ENCODE measurements around the gene KIFC1.

GRCh38 chr6:33359331-33359730 is 32.3 kb upstream of the KIFC1 start:
- TF ChIP-seq ZNF140 (CRISPR knock-in tag; IDR thresholded peaks at IDR 0.05), result no peak
- TF ChIP-seq ATF7 (IDR thresholded peaks at IDR 0.05), result no peak
- TF ChIP-seq NR1H2 (CRISPR knock-in tag; IDR thresholded peaks at IDR 0.05), result no peak
- TF ChIP-seq POLR2AphosphoS5 (IDR thresholded peaks at IDR 0.05; ENCODE audit: control insufficient read depth, insufficient read depth, low read depth, low read length), result no peak
- TF ChIP-seq BACH1 (tag; IDR thresholded peaks at IDR 0.05), result no peak
- TF ChIP-seq KDM1A (IDR thresholded peaks at IDR 0.05), result no peak
- TF ChIP-seq JUND (IDR thresholded peaks at IDR 0.05; ENCODE audit: borderline replicate concordance, low read depth, low read length), result no peak
- no peak for TF ChIP-seq JUND (tag; IDR thresholded peaks at IDR 0.05; ENCODE audit: borderline replicate concordance, low read depth, low read length)
- TF ChIP-seq ATF6 (CRISPR knock-in tag; IDR thresholded peaks at IDR 0.05), result no peak
- TF ChIP-seq ATF3 (IDR thresholded peaks at IDR 0.05), result no peak
- TF ChIP-seq ATF3 (CRISPR knock-in tag; conservative IDR thresholded peaks at IDR 0.05), result no peak
- TF ChIP-seq ZBTB26 (CRISPR knock-in tag; IDR thresholded peaks at IDR 0.05), result no peak
- no peak for TF ChIP-seq NFE2L1 (tag; IDR thresholded peaks at IDR 0.05; ENCODE audit: borderline replicate concordance, low read depth)
- no peak for TF ChIP-seq TRIM24 (IDR thresholded peaks at IDR 0.05)
